Stimulated activated naive CD8-positive, alpha-beta T cell treated with anti-CD3 and anti-CD28 coated beads, Interleukin-15, amount 100 ng/mL, for 72 hours (primary cell): ENCODE measurements around the gene EXOSC1.

Experiments used
- ATAC-seq: fragments of 150-1000 bp; cut with Tn5 transposase; 2 replicates; pipeline ENCODE4 v1.10.0; 2021; ENCODE audit warnings: mild to moderate bottlenecking, moderate library complexity
- DNase-seq, 2 donors: peaks; one replicate each; pipeline ENCODE4 v3.0.0; 2021 to 2022
- H3K27ac Mint-ChIP-seq, 2 donors: one replicate each; pipeline ENCODE4 v1.8.0; 2022; ENCODE audit warnings: mild to moderate bottlenecking in 2 of 2, mixed read lengths in 2 of 2, moderate library complexity in 2 of 2
- H3K27me3 Mint-ChIP-seq: one replicate; pipeline ENCODE4 v1.8.0; 2022; ENCODE audit warnings: mixed read lengths
- H3K4me1 Mint-ChIP-seq: one replicate; pipeline ENCODE4 v1.8.0; 2022; ENCODE audit warnings: mild to moderate bottlenecking, mixed read lengths
- H3K4me3 Mint-ChIP-seq, 2 donors: one replicate each; pipeline ENCODE4 v1.8.0; 2022; ENCODE audit warnings: mild to moderate bottlenecking in 2 of 2, mixed read lengths in 2 of 2, moderate library complexity in 1 of 2
- H3K9me3 Mint-ChIP-seq, 2 donors: one replicate each; pipeline ENCODE4 v1.8.0; 2022; ENCODE audit warnings: mixed read lengths in 2 of 2

Gene EXOSC1

GRCh38 chr10:97406064-97406463 is 39.7 kb downstream of the EXOSC1 start:
- H3K9me3 Mint-ChIP-seq: no peaks in the 10 kb centered on the region
- DNase-seq (no peak), ATAC-seq (no peak)
- no peaks in the 10 kb centered on the region for H3K27me3 Mint-ChIP-seq
- H3K27ac Mint-ChIP-seq: no peak overlapping the region
- no peak overlapping the region for H3K4me3 Mint-ChIP-seq
- peaks cover 19% of the 10 kb centered on the region for H3K4me1 Mint-ChIP-seq

DNA sequence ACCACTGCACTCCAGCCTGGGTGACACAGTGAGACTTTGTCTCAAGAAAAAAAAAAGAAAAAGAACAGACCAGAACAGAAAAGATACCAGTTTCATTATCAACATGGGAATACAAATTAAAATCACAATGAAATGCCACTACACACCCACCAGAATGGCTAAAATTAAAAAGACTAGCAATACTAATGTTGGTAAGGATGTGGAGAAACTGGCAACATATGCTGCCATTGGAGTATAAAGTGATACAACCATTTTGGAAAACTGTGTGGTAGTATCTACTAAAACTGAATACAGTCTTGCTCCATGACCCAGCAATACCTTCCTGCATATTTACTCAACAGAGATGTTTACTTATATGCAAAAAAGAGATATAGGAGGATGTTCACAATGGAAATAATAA is 41.8 kb downstream of the EXOSC1 start:
- Mint-ChIP-seq H3K27ac (no peak overlapping the region), H3K27me3 (no peaks in the 10 kb centered on the region), H3K9me3 (no peaks in the 10 kb centered on the region), H3K4me3 (no peak overlapping the region), H3K4me1 (peaks cover 32% of the 10 kb centered on the region)
- DNase-seq (no peak), ATAC-seq (no peak)

DNA sequence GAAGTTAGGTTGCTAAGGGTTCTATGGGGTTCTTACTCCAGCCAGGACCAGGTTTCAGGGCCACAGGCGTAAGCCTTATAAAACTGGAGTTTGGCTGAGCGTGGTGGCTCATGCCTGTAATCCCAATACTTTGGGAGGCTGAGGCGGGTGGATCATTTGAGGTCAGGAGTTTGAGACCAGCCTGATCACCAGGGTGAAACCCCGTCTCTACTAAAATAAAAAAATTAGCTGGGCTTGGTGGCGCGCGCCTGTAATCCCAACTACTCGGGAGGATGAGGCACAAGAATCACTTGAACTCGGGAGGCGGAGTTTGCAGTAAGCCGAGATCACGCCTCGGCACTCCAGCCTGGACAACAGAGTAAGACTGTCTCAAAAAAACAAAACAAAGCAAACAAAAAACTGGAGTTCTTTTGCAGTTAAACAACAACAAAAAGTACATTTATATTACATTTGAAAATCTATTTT is 44.3 kb downstream of the EXOSC1 start:
- H3K9me3 Mint-ChIP-seq: no peaks in the 10 kb centered on the region
- peaks cover 22% of the 10 kb centered on the region for H3K4me1 Mint-ChIP-seq
- H3K27me3 Mint-ChIP-seq: no peaks in the 10 kb centered on the region

GRCh38 chr10:97400665-97401454 is 44.9 kb downstream of the EXOSC1 start, which contains the start of gene RRP12:
Gene RRP12 (minus strand): TSS chr10:97401340. CDS start chr10:97401231, 109 bp downstream.
- H3K27ac Mint-ChIP-seq: peak within 1 kb of the TSS; percentile 95 to 98
- H3K4me1 Mint-ChIP-seq: peaks cover 19% of the 10 kb centered on the region
- H3K9me3 Mint-ChIP-seq: no peaks in the 10 kb centered on the region
- H3K4me3 Mint-ChIP-seq: peak within 1 kb of the TSS; percentile 95 to 99
- peak; percentile 100 for ATAC-seq
- peak; percentile 74 to 87 for DNase-seq
- no peaks in the 10 kb centered on the region for H3K27me3 Mint-ChIP-seq

More for the DNA sequence above, 44.3 kb downstream of the EXOSC1 start:
- DNase-seq (no peak), ATAC-seq (no peak)
- peak overlapping the region; percentile 95 to 99 for H3K4me3 Mint-ChIP-seq
- H3K27ac Mint-ChIP-seq: peak overlapping the region; percentile 95 to 98

GRCh38 chr10:97399843-97400545 is 45.8 kb downstream of the EXOSC1 start:
- Mint-ChIP-seq H3K27ac (peak overlapping the region; percentile 95 to 98), H3K9me3 (no peaks in the 10 kb centered on the region), H3K4me1 (peaks cover 18% of the 10 kb centered on the region), H3K27me3 (no peaks in the 10 kb centered on the region), H3K4me3 (peak overlapping the region; percentile 95 to 99)
- ATAC-seq (no peak), DNase-seq (no peak)

DNA sequence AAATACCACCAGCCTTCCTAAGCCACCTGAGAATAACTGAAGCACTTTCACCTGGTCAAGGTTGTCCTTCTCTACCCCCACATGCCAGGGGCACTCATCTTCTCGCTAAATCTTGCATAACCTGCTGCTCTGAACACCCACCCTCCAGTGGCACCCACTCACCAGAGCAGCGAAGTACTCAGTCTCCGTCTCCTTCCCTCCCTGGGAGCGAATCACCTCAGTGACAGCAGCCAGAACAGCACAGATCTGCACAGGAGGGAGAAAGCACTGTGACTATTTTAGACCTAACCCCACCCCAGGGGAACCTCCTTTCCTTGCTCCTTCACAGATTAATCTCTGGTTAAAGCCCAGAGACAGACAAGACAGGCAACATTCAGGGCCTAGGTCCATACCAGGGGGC is 49.8 kb downstream of the EXOSC1 start:
- Mint-ChIP-seq H3K27ac (peak overlapping the region in 1 of 2 donors; percentile 24), H3K9me3 (no peaks in the 10 kb centered on the region), H3K4me1 (peaks cover 12% of the 10 kb centered on the region), H3K4me3 (no peak overlapping the region), H3K27me3 (no peaks in the 10 kb centered on the region)
- ATAC-seq (no peak), DNase-seq (no peak)

DNA sequence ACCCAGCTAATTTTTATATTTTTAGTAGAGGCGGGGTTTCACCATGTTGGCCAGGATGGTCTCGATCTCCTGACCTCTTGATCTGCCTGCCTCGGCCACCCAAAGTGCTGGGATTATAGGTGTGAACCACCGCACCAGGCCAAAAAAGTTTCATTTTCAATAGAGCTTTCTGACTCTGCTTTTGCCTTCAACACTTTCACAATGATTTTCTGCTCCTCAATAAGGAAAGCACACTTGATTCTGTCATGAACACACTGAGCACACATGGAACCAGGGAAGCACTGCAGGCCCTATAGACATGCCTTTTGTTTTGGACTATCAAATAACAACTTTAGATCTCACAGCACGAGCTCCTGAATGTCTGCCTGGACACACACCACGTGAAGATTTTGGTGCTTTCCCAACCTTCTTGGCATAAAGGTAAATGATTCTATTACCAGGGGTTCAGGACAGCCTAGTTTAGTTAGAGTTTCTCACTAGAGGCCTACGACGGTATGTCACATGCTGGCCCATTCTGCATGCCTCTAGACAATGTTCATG is 52.7 kb downstream of the EXOSC1 start:
- H3K27me3 Mint-ChIP-seq: no peaks in the 10 kb centered on the region
- peak overlapping the region in 1 of 2 donors; percentile 33 for H3K27ac Mint-ChIP-seq
- no peaks in the 10 kb centered on the region for H3K4me1 Mint-ChIP-seq
- H3K4me3 Mint-ChIP-seq: no peak overlapping the region
- no peak for DNase-seq
- ATAC-seq: no peak
- no peaks in the 10 kb centered on the region for H3K9me3 Mint-ChIP-seq

DNA sequence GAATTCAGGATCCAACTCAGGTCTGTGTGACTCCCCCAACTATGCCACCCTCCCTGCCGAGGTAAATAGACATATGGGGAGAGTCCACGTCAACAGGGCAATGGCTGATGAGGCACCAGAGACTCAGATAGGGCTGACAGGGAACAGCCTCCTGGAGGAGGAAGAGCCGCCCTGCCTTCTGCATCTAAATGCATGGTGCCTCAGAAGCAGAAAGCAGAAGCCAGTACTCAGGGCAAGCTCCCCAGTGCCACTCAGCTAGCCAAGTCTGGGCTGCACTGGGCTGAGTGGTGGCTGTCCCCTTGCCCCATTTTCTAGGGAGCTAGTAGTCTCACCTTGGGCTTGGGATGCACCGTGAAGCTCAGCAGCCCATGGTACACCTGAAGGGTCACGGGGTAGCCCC is 55.7 kb downstream of the EXOSC1 start:
- Mint-ChIP-seq H3K27ac (no peak overlapping the region), H3K4me3 (no peak overlapping the region), H3K9me3 (no peaks in the 10 kb centered on the region), H3K4me1 (no peaks in the 10 kb centered on the region), H3K27me3 (no peaks in the 10 kb centered on the region)
- DNase-seq (no peak), ATAC-seq (no peak)

GRCh38 chr10:97388152-97388551 is 57.7 kb downstream of the EXOSC1 start:
- ATAC-seq (no peak), DNase-seq (no peak)
- Mint-ChIP-seq H3K9me3 (no peaks in the 10 kb centered on the region), H3K27ac (no peak overlapping the region), H3K27me3 (no peaks in the 10 kb centered on the region), H3K4me1 (no peaks in the 10 kb centered on the region), H3K4me3 (no peak overlapping the region)
